Naive thymus-derived CD4-positive, alpha-beta T cell (primary cell): ENCODE measurements around the gene SERPINA6. TPM values are rescaled to one million over a fixed set of nuclear protein-coding genes. Genes with fewer than 3 reads are reported as not detected.
"Not testable (repeated sequence)": the region's sequence is repeated elsewhere in the genome, so short reads cannot be mapped to it uniquely, and the experiment has no call there.

Experiments
- ATAC-seq: fragments of 150-1000 bp; cut with Tn5 transposase; 2 replicates; pipeline ENCODE4 v1.10.0; 2021; ENCODE audit warnings: mild to moderate bottlenecking, moderate library complexity
- CTCF ChIA-PET: fragments of 350-600 bp; sonication (Branson Sonifier 250); formaldehyde crosslinking; loops from one replicate; lab custom pipeline; 2021; ENCODE audit warnings: antibody characterized with exemption; lab: Charles Lee
- POLR2A ChIA-PET: fragments of 350-600 bp; sonication (Branson Sonifier 250); formaldehyde crosslinking; loops from one replicate; lab custom pipeline; 2021; ENCODE audit warnings: antibody characterized with exemption, inconsistent platforms; lab: Charles Lee
- DNase-seq, 9 donors: peaks; one replicate each; pipeline versions ENCODE4 v3.0.0 to v3.0.0-alpha.2; 2020 to 2022; ENCODE audit warnings: mixed read lengths in 1 of 9
- H3K27ac ChIP-seq: one replicate; pipeline ENCODE4 v1.7.0; 2013; ENCODE audit warnings: mild to moderate bottlenecking, low read depth, low read length, moderate library complexity
- H3K27me3 ChIP-seq, 2 donors: one replicate each; pipeline ENCODE4 v1.7.0; 2013; ENCODE audit warnings: low read length in 2 of 2, mild to moderate bottlenecking in 2 of 2, moderate library complexity in 2 of 2; ENCODE audit not compliant: control insufficient read depth in 2 of 2, insufficient read depth in 2 of 2
- H3K36me3 ChIP-seq, 3 experiments: 1 replicate in 2 of 3; 2 replicates in 1 of 3; pipeline ENCODE4 v1.7.0; 2013; ENCODE audit warnings: low read length in 3 of 3, mild to moderate bottlenecking in 3 of 3, moderate library complexity in 1 of 3; ENCODE audit not compliant: insufficient read depth in 3 of 3, control insufficient read depth in 2 of 3
- H3K4me1 ChIP-seq, 2 donors: one replicate each; pipeline ENCODE4 v1.7.0; 2013; ENCODE audit warnings: low read length in 2 of 2, mild to moderate bottlenecking in 2 of 2, moderate library complexity in 1 of 2; ENCODE audit not compliant: control insufficient read depth in 2 of 2, insufficient read depth in 2 of 2
- H3K4me3 ChIP-seq: 2 replicates; pipeline ENCODE4 v1.7.0; 2013; ENCODE audit warnings: mild to moderate bottlenecking, low read length
- H3K9me3 ChIP-seq, 3 experiments: 1 replicate in 2 of 3; 2 replicates in 1 of 3; pipeline ENCODE4 v1.7.0; 2013; ENCODE audit warnings: low read length in 3 of 3; ENCODE audit not compliant: control insufficient read depth in 2 of 3
- H3K27ac Mint-ChIP-seq, 9 donors: one replicate each; pipeline ENCODE4 v1.8.0; 2020 to 2022; ENCODE audit warnings: mixed read lengths in 9 of 9, mild to moderate bottlenecking in 8 of 9, moderate library complexity in 5 of 9, inconsistent platforms in 2 of 9
- H3K27me3 Mint-ChIP-seq, 5 donors: one replicate each; pipeline ENCODE4 v1.8.0; 2021 to 2022; ENCODE audit warnings: mixed read lengths in 5 of 5, mild to moderate bottlenecking in 1 of 5
- H3K36me3 Mint-ChIP-seq, 5 donors: one replicate each; pipeline ENCODE4 v1.8.0; 2020 to 2022; ENCODE audit warnings: mixed read lengths in 5 of 5, mild to moderate bottlenecking in 3 of 5, inconsistent platforms in 1 of 5
- H3K4me1 Mint-ChIP-seq, 7 donors: one replicate each; pipeline ENCODE4 v1.8.0; 2020 to 2022; ENCODE audit warnings: mixed read lengths in 7 of 7, mild to moderate bottlenecking in 3 of 7, inconsistent platforms in 1 of 7
- H3K4me3 Mint-ChIP-seq, 10 donors: one replicate each; pipeline ENCODE4 v1.8.0; 2020 to 2022; ENCODE audit warnings: mild to moderate bottlenecking in 10 of 10, mixed read lengths in 10 of 10, moderate library complexity in 6 of 10, inconsistent platforms in 2 of 10
- H3K9me3 Mint-ChIP-seq, 11 donors: one replicate each; pipeline ENCODE4 v1.8.0; 2020 to 2022; ENCODE audit warnings: mixed read lengths in 11 of 11, mild to moderate bottlenecking in 4 of 11, inconsistent platforms in 1 of 11, moderate library complexity in 1 of 11
- intact Hi-C, 2 donors: fragments of 100-400 bp; cut with micrococcal nuclease; formaldehyde crosslinking; loops; one replicate each; pipeline ENCODE4 v1.15.1; 2023
- polyA plus RNA-seq, 2 donors: library from polyadenylated mRNA; unstranded; fragments of 300-500 nt; fragmentation: Illumina TruSeq; gene quantifications; one replicate each; pipeline ENCODE4 v1.2.3, GENCODE V29; 2021
- total RNA-seq, 6 experiments: library from RNA in 5 of 6; stranded (reverse) in 5 of 6; gene quantifications; 1 replicate in 5 of 6; 2 replicates in 1 of 6; pipeline ENCODE4 v1.2.3 and lab custom pipeline; 2021 to 2026

Gene SERPINA6
- total and polyA plus RNA-seq, 7 experiments from 2014 or later, result not detected

- H3K36me3 ChIP-seq, result no peaks in the 10 kb centered on the region
- ChIA-PET POLR2A (no interaction called here), CTCF (no interaction called here)
- intact Hi-C loops, result no loop called here
- Mint-ChIP-seq H3K4me1 (peaks cover 0 to 2% (median 0%) of the 10 kb centered on the region in 7 donors), H3K4me3 (no peak overlapping the region), H3K27me3 (peaks cover 0 to 48% (median 17%) of the 10 kb centered on the region in 5 donors), H3K27ac (no peak overlapping the region), H3K36me3 (peaks cover 0 to 14% (median 0%) of the 10 kb centered on the region in 5 donors), H3K9me3 (peaks cover 3 to 32% (median 16%) of the 10 kb centered on the region in 11 donors)
- H3K27ac ChIP-seq, result no peak overlapping the region
- no peak for ATAC-seq
- no peak overlapping the region for H3K4me3 ChIP-seq
- no peak for DNase-seq
- no peaks in the 10 kb centered on the region for H3K9me3 ChIP-seq
- H3K27me3 ChIP-seq, result no peaks in the 10 kb centered on the region
- H3K4me1 ChIP-seq, result no peaks in the 10 kb centered on the region
These were observed 16.8 kb downstream of the SERPINA6 start for GRCh38 chr14:94306047-94306978.

DNA sequence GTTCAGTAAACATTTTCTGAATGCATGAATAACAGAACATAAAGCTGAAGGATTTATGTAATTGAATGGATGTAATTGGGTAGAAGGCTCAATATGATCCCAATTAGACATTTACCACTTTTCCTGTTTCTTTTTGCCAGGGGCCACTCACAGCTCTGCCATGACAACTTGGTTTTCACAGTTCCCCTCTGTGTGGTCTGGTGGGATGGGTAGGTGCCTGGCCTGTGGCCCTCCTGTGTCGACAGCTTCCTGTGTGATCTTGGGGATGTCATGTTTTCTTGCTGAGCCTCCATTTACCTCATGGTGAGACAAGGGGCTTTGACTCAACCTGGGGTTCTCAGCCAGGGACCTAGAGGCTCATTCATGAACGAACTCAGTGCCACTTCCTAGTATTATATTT lies 17.5 kb downstream of the SERPINA6 start:
- Mint-ChIP-seq H3K27ac (no peak overlapping the region), H3K9me3 (peaks cover 3 to 32% (median 16%) of the 10 kb centered on the region in 11 donors), H3K4me3 (no peak overlapping the region), H3K27me3 (peaks cover 0 to 45% (median 17%) of the 10 kb centered on the region in 5 donors), H3K36me3 (peaks cover 0 to 14% (median 0%) of the 10 kb centered on the region in 5 donors), H3K4me1 (peaks cover 0 to 2% (median 0%) of the 10 kb centered on the region in 7 donors)
- Histone ChIP-seq H3K27ac (no peak overlapping the region), H3K9me3 (no peaks in the 10 kb centered on the region), H3K36me3 (no peaks in the 10 kb centered on the region), H3K27me3 (no peaks in the 10 kb centered on the region), H3K4me1 (no peaks in the 10 kb centered on the region), H3K4me3 (no peak overlapping the region)
- no peak for DNase-seq
- intact Hi-C loops, result no loop called here
- ATAC-seq, result peak; percentile 18
- POLR2A ChIA-PET, result no interaction called here
- CTCF ChIA-PET, result no interaction called here

DNA sequence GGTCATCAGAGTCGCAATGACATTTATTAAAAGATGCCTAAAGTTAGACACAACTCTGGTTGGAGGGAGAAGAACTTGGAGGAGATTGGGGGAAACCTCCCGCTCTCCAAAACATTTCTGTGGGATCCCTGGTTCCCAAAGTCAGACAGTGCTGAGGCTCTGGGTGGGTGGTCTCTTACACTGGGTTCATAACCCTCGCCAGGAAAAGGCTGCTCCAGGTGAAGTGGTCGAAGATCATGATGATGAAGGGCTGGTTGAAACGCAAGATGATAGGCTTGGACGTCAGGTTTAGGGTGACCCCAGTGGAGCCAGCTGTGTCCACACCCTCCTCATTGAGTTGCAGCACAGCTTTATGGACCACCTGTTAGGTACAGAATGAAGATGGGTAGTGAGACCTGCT lies 18.9 kb downstream of the SERPINA6 start:
- Mint-ChIP-seq H3K27ac (no peak overlapping the region), H3K4me3 (no peak overlapping the region), H3K27me3 (peaks cover 0 to 37% (median 18%) of the 10 kb centered on the region in 5 donors), H3K4me1 (peaks cover 0 to 2% (median 0%) of the 10 kb centered on the region in 7 donors), H3K9me3 (peaks cover 3 to 31% (median 16%) of the 10 kb centered on the region in 11 donors), H3K36me3 (peaks cover 0 to 14% (median 0%) of the 10 kb centered on the region in 5 donors)
- no peaks in the 10 kb centered on the region for H3K4me1 ChIP-seq
- H3K27ac ChIP-seq, result no peak overlapping the region
- CTCF ChIA-PET, result no interaction called here
- no peak for DNase-seq
- H3K9me3 ChIP-seq, result no peaks in the 10 kb centered on the region
- intact Hi-C loops, result no loop called here
- no peaks in the 10 kb centered on the region for H3K36me3 ChIP-seq
- no peak for ATAC-seq
- no peaks in the 10 kb centered on the region for H3K27me3 ChIP-seq
- H3K4me3 ChIP-seq, result no peak overlapping the region
- POLR2A ChIA-PET, result no interaction called here

- peaks cover 0 to 36% (median 8%) of the 10 kb centered on the region in 5 donors for H3K27me3 Mint-ChIP-seq
- no peaks in the 10 kb centered on the region for H3K36me3 ChIP-seq
- DNase-seq (no peak), ATAC-seq (no peak)
- H3K9me3 ChIP-seq, result no peaks in the 10 kb centered on the region
- H3K4me3 Mint-ChIP-seq, result no peak overlapping the region
- H3K4me1 ChIP-seq, result no peaks in the 10 kb centered on the region
- H3K36me3 Mint-ChIP-seq, result peaks cover 0 to 8% (median 0%) of the 10 kb centered on the region in 5 donors
- H3K4me3 ChIP-seq, result no peak overlapping the region
- intact Hi-C loops, result no loop called here
- no peaks in the 10 kb centered on the region for H3K4me1 Mint-ChIP-seq
- ChIA-PET POLR2A (no interaction called here), CTCF (no interaction called here)
- peaks cover 0 to 24% (median 11%) of the 10 kb centered on the region in 11 donors for H3K9me3 Mint-ChIP-seq
- no peak overlapping the region for H3K27ac Mint-ChIP-seq
- no peak overlapping the region for H3K27ac ChIP-seq
- H3K27me3 ChIP-seq, result no peaks in the 10 kb centered on the region
These were observed 20.0 kb downstream of the SERPINA6 start for GRCh38 chr14:94303111-94303510.

DNA sequence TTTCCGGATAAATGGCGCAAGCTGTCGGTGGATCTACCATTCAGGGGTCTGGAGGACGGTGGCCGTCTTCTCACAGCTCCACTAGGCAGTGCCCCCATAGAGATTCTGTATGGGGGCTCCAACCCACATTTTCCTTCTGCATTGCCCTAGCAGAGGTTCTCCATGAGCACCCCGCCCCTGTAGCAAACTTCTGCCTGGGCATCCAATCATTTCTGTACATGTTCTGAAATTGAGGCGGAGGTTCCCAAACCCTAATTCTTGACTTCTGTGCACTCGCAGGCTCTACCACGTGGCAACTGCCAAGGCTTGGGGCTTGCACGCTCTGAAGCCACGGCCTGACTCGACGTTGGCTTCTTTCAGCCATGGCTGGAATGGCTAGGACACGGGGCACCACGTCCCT lies 25.0 kb downstream of the SERPINA6 start:
- Mint-ChIP-seq H3K4me3 (no peak overlapping the region), H3K9me3 (peaks cover 0 to 10% (median 0%) of the 10 kb centered on the region in 11 donors), H3K4me1 (no peaks in the 10 kb centered on the region), H3K27me3 (peaks cover 0 to 34% (median 21%) of the 10 kb centered on the region in 5 donors), H3K27ac (no peak overlapping the region), H3K36me3 (no peaks in the 10 kb centered on the region)
- Histone ChIP-seq H3K4me1 (no peaks in the 10 kb centered on the region), H3K9me3 (no peaks in the 10 kb centered on the region), H3K36me3 (no peaks in the 10 kb centered on the region), H3K27me3 (no peaks in the 10 kb centered on the region), H3K4me3 (no peak overlapping the region), H3K27ac (no peak overlapping the region)
- CTCF ChIA-PET, result no interaction called here
- DNase-seq (no peak), ATAC-seq (no peak)
- intact Hi-C loops, result no loop called here
- POLR2A ChIA-PET, result no interaction called here

GRCh38 chr14:94296181-94296545 lies 27.0 kb downstream of the SERPINA6 start:
- H3K27ac Mint-ChIP-seq, intact Hi-C loops, H3K36me3 ChIP-seq, H3K9me3 ChIP-seq, H3K27ac ChIP-seq, CTCF ChIA-PET, H3K27me3 ChIP-seq, H3K4me1 Mint-ChIP-seq, H3K4me1 ChIP-seq, DNase-seq, H3K9me3 Mint-ChIP-seq, H3K4me3 Mint-ChIP-seq, H3K4me3 ChIP-seq, POLR2A ChIA-PET, ATAC-seq, H3K36me3 Mint-ChIP-seq: not testable (repeated sequence)
- peaks cover 0 to 38% (median 21%) of the 10 kb centered on the region in 5 donors for H3K27me3 Mint-ChIP-seq
